K562 (cell line): Measurements from ENCODE around the gene RNPEPL1. TPM values are rescaled to one million over a fixed set of nuclear protein-coding genes. Genes with fewer than 3 reads are reported as not detected.

Experiments used
- FIP1L1 ChIP-seq: fragments of 200-400 bp; formaldehyde crosslinking; IDR thresholded peaks from 2 replicates; pipeline ENCODE4 v1.6.1; 2018; ENCODE audit warnings: mild to moderate bottlenecking, low read depth, low read length; ENCODE audit not compliant: poor library complexity, severe bottlenecking
- PML ChIP-seq: IDR thresholded peaks from 2 replicates; pipeline ENCODE4 v1.6.1; 2012; ENCODE audit warnings: low read length, inconsistent platforms
- TBL1XR1 ChIP-seq, 2 experiments: IDR thresholded peaks; 2 replicates each; pipeline ENCODE4 v1.6.1; 2012; ENCODE audit warnings: improper control_type of control experiment in 2 of 2, low read length in 2 of 2, mild to moderate bottlenecking in 1 of 2
- TBP ChIP-seq: optimal IDR thresholded peaks from 2 replicates; pipeline ENCODE3; 2011; ENCODE audit warnings: low read depth, low read length, improper control_type of control experiment
- TEAD4 ChIP-seq, 2 experiments: sonication (generic) in 1 of 2; formaldehyde crosslinking in 1 of 2; IDR thresholded peaks; 2 replicates each; pipeline versions ENCODE4 v1.6.1 to v1.8.0; 2012 to 2022; ENCODE audit warnings: borderline replicate concordance in 1 of 2, inconsistent platforms in 1 of 2, low read length in 1 of 2, mild to moderate bottlenecking in 1 of 2, missing genetic modification reagents in 1 of 2
- ZBTB17 ChIP-seq: fragments of 450-650 bp; formaldehyde crosslinking; IDR thresholded peaks from 2 replicates; pipeline ENCODE4 v1.4.0; 2020; ENCODE audit warnings: mild to moderate bottlenecking
- ZNF445 ChIP-seq: fragments of 250-450 bp; sonication (Bioruptor Pico); IDR thresholded peaks from 2 replicates; pipeline ENCODE4 v1.4.0; 2020; ENCODE audit warnings: low read depth, mild to moderate bottlenecking, moderate library complexity
- polyA plus RNA-seq, 8 experiments: library from polyadenylated mRNA; depleted of rRNA in 4 of 8; stranded (reverse) in 5 of 8; unstranded in 3 of 8; fragments of >200 nt; fragmentation: Nextera tagmentation in 2 of 8; fragmentation: Illumina TruSeq in 1 of 8; extraction: Ambion mirVana in 2 of 8; extraction: Trizol in 1 of 8; gene quantifications; 2 replicates each; pipeline versions ENCODE4 v1.2.1 to v1.2.3, GENCODE V29; 2011 to 2014; ENCODE audit warnings: inconsistent platforms in 1 of 8, missing spikeins in 1 of 8
- total RNA-seq, 7 experiments: library from RNA; depleted of rRNA in 6 of 7; stranded (reverse); fragments of >200 nt in 6 of 7; fragmentation: Illumina TruSeq in 2 of 7; extraction: Trizol in 2 of 7; gene quantifications; 2 replicates each; pipeline versions ENCODE4 v1.2.1 to v1.2.3, GENCODE V29; 2011 to 2021; ENCODE audit warnings: low replicate concordance in 1 of 7
- TF ChIP-seq, protein P1 (sequence below): fragments of 250-450 bp; sonication (Bioruptor Pico); IDR thresholded peaks from 2 replicates; pipeline ENCODE4 v1.9.0; 2021; ENCODE audit warnings: mild to moderate bottlenecking, inconsistent platforms
- TF ChIP-seq, protein P2 (sequence below): sonication (generic); formaldehyde crosslinking; IDR thresholded peaks from 2 replicates; pipeline ENCODE4 v1.4.0; 2020; ENCODE audit warnings: mild to moderate bottlenecking, missing genetic modification reagents
- TF ChIP-seq, protein P3 (sequence below): fragments of 250-450 bp; sonication (Bioruptor Pico); IDR thresholded peaks from 2 replicates; pipeline ENCODE4 v1.4.0; 2020; ENCODE audit warnings: mild to moderate bottlenecking, moderate library complexity
- TF ChIP-seq, protein P4 (sequence below), 2 experiments: fragments of 450-650 bp; conservative IDR thresholded peaks; 2 replicates each; pipeline ENCODE4 v1.6.1; 2017; ENCODE audit warnings: mild to moderate bottlenecking in 2 of 2, moderate library complexity in 2 of 2
- TF ChIP-seq, protein P5 (sequence below): fragments of 250-450 bp; sonication (Bioruptor Pico); IDR thresholded peaks from 2 replicates; pipeline ENCODE4 v1.4.0; 2020; ENCODE audit warnings: mild to moderate bottlenecking, moderate library complexity, borderline replicate concordance

The RNPEPL1 gene
- total and polyA plus RNA-seq, 9 of the 15 experiments (the other 6 are each of a cell fraction or from before 2014, with no cell fraction given): 0.07 to 38.7 (median 5.6) TPM

DNA sequence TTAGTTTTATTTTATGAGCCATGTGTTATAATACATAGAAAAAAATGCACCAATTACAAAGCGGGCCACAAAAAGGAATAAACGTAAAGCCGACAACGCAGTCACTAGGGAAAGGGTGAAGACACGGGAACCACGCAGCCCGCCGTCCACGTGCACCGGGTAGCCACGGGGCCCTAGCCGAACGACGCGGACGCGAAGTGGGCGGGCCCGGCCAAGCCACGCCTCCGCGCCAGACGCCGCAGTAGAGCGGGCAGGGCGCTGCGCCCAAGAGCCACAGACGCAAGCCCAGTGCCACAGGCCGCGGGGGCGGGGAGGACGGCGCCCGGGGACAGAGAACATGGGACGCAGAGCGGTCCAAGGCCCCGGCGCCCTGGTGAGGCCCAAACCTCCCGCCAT lies 8.2 kb upstream of the RNPEPL1 start, which contains the start of gene DUSP28 (continued):
- TF ChIP-seq FIP1L1 (peak; percentile 41), TEAD4 (IDR thresholded peaks at IDR 0.05; ENCODE audit: low read length) (no peak), TEAD4 (CRISPR knock-in tag; IDR thresholded peaks at IDR 0.05; ENCODE audit: borderline replicate concordance) (no peak), ZNF445 (CRISPR knock-in tag) (no peak), TBL1XR1 (IDR thresholded peaks at IDR 0.05; ENCODE audit: low read length in 2 of 2) (no peak), ZBTB17 (CRISPR knock-in tag) (0 out of 2 replicates have a peak, but pooled peaks have one; percentile 10), TBP (peak; percentile 68), PML (peak; percentile 25; the same call in 1 of the 2 replicates)
- TF ChIP-seq, protein P1, sequence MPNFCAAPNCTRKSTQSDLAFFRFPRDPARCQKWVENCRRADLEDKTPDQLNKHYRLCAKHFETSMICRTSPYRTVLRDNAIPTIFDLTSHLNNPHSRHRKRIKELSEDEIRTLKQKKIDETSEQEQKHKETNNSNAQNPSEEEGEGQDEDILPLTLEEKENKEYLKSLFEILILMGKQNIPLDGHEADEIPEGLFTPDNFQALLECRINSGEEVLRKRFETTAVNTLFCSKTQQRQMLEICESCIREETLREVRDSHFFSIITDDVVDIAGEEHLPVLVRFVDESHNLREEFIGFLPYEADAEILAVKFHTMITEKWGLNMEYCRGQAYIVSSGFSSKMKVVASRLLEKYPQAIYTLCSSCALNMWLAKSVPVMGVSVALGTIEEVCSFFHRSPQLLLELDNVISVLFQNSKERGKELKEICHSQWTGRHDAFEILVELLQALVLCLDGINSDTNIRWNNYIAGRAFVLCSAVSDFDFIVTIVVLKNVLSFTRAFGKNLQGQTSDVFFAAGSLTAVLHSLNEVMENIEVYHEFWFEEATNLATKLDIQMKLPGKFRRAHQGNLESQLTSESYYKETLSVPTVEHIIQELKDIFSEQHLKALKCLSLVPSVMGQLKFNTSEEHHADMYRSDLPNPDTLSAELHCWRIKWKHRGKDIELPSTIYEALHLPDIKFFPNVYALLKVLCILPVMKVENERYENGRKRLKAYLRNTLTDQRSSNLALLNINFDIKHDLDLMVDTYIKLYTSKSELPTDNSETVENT (CRISPR knock-in tag): peak; percentile 70
- TF ChIP-seq, protein P2, sequence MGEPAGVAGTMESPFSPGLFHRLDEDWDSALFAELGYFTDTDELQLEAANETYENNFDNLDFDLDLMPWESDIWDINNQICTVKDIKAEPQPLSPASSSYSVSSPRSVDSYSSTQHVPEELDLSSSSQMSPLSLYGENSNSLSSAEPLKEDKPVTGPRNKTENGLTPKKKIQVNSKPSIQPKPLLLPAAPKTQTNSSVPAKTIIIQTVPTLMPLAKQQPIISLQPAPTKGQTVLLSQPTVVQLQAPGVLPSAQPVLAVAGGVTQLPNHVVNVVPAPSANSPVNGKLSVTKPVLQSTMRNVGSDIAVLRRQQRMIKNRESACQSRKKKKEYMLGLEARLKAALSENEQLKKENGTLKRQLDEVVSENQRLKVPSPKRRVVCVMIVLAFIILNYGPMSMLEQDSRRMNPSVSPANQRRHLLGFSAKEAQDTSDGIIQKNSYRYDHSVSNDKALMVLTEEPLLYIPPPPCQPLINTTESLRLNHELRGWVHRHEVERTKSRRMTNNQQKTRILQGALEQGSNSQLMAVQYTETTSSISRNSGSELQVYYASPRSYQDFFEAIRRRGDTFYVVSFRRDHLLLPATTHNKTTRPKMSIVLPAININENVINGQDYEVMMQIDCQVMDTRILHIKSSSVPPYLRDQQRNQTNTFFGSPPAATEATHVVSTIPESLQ: 0 out of 2 replicates have a peak, but pooled peaks have one; percentile 30
- TF ChIP-seq, protein P3, sequence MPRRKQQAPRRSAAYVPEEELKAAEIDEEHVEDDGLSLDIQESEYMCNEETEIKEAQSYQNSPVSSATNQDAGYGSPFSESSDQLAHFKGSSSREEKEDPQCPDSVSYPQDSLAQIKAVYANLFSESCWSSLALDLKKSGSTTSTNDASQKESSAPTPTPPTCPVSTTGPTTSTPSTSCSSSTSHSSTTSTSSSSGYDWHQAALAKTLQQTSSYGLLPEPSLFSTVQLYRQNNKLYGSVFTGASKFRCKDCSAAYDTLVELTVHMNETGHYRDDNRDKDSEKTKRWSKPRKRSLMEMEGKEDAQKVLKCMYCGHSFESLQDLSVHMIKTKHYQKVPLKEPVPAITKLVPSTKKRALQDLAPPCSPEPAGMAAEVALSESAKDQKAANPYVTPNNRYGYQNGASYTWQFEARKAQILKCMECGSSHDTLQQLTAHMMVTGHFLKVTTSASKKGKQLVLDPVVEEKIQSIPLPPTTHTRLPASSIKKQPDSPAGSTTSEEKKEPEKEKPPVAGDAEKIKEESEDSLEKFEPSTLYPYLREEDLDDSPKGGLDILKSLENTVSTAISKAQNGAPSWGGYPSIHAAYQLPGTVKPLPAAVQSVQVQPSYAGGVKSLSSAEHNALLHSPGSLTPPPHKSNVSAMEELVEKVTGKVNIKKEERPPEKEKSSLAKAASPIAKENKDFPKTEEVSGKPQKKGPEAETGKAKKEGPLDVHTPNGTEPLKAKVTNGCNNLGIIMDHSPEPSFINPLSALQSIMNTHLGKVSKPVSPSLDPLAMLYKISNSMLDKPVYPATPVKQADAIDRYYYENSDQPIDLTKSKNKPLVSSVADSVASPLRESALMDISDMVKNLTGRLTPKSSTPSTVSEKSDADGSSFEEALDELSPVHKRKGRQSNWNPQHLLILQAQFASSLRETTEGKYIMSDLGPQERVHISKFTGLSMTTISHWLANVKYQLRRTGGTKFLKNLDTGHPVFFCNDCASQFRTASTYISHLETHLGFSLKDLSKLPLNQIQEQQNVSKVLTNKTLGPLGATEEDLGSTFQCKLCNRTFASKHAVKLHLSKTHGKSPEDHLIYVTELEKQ (CRISPR knock-in tag): no peak
- TF ChIP-seq, protein P4, sequence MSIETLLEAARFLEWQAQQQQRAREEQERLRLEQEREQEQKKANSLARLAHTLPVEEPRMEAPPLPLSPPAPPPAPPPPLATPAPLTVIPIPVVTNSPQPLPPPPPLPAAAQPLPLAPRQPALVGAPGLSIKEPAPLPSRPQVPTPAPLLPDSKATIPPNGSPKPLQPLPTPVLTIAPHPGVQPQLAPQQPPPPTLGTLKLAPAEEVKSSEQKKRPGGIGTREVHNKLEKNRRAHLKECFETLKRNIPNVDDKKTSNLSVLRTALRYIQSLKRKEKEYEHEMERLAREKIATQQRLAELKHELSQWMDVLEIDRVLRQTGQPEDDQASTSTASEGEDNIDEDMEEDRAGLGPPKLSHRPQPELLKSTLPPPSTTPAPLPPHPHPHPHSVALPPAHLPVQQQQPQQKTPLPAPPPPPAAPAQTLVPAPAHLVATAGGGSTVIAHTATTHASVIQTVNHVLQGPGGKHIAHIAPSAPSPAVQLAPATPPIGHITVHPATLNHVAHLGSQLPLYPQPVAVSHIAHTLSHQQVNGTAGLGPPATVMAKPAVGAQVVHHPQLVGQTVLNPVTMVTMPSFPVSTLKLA (conservative IDR thresholded peaks at IDR 0.05): peak; percentile 96 to 97
- TF ChIP-seq, protein P5, sequence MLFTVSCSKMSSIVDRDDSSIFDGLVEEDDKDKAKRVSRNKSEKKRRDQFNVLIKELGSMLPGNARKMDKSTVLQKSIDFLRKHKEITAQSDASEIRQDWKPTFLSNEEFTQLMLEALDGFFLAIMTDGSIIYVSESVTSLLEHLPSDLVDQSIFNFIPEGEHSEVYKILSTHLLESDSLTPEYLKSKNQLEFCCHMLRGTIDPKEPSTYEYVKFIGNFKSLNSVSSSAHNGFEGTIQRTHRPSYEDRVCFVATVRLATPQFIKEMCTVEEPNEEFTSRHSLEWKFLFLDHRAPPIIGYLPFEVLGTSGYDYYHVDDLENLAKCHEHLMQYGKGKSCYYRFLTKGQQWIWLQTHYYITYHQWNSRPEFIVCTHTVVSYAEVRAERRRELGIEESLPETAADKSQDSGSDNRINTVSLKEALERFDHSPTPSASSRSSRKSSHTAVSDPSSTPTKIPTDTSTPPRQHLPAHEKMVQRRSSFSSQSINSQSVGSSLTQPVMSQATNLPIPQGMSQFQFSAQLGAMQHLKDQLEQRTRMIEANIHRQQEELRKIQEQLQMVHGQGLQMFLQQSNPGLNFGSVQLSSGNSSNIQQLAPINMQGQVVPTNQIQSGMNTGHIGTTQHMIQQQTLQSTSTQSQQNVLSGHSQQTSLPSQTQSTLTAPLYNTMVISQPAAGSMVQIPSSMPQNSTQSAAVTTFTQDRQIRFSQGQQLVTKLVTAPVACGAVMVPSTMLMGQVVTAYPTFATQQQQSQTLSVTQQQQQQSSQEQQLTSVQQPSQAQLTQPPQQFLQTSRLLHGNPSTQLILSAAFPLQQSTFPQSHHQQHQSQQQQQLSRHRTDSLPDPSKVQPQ (CRISPR knock-in tag): peak; percentile 85; the same call in 1 of the 2 replicates
